Measurements from ENCODE around the gene RECQL5. TPM values are rescaled to one million over a fixed set of nuclear protein-coding genes. Genes with fewer than 3 reads are reported as not detected.

The RECQL5 gene
- polyA plus RNA-seq, 6 donors from 2014 or later, result 3.6 to 29.4 (median 16.3) TPM

DNA sequence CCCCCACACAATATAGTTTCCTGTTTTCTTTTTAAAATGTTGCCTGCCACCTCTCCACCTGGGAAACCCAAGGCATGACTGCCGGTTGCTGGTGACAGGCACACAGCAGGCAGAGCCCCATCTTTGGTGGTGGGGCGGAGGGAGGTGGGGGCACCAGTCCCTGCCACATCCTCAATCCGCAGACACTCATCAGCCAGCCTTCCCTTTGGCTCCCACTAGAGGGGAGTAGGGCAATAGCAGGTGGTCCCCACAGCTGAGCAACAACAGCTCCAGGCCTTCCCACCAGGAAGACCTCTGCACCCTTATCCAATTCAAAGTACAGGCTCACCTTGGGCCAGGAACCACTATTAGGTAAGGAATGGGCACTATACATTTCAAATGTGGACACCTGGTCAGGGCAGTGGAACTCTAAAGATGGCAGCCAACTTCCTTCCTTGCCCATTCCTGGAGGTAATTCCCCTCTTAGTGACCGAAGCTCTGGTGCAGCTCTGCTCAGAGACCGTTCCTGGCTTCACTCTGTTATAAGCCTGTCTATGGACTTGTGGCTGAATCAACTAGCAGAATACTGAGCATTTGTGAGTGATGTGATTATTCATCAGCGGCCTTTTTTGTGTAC, 13.9 kb downstream of the RECQL5 start:
- peak; percentile 40 for DNase-seq
- Mint-ChIP-seq H3K4me3 (no peak overlapping the region), H3K27ac (peak overlapping the region in 3 of 6 donors; percentile 32 to 91 (median 42)), H3K9me3 (peaks cover 0 to 1% (median 0%) of the 10 kb centered on the region in 7 donors), H3K4me1 (peaks cover 7 to 18% (median 14%) of the 10 kb centered on the region in 3 donors), H3K27me3 (no peaks in the 10 kb centered on the region), H3K36me3 (peaks cover 16 to 19% of the 10 kb centered on the region in 2 donors)
- ATAC-seq (ENCODE audit: low read depth in 2 of 2), result peak; percentile 70 to 85

DNA sequence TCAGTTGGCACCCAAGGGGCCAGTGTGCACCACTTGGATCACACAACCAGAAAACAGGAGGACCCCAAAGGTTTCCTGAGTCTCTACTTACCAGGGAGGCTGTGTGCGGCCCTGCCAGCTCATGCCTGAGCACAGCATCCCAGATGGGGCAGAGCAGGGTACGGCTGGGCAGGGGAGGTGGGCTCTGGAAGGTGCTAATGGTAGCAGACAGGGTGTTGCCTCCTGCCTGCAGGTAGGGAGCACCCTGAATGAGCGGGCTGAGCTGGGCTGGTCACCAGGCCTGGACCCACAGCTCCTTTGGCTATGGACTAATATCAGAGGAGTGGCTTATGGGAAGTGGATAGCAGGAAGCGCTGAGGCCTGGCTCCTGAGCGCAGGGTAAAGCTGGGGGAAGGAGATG, 14.6 kb downstream of the RECQL5 start:
- DNase-seq (no peak), ATAC-seq (ENCODE audit: low read depth in 2 of 2) (no peak)
- peaks cover 7 to 18% (median 14%) of the 10 kb centered on the region in 3 donors for H3K4me1 Mint-ChIP-seq
- H3K9me3 Mint-ChIP-seq, result peaks cover 0 to 2% (median 0%) of the 10 kb centered on the region in 7 donors
- no peaks in the 10 kb centered on the region for H3K27me3 Mint-ChIP-seq
- H3K27ac Mint-ChIP-seq, result peak overlapping the region in 2 of 6 donors; percentile 42 to 91
- peak overlapping the region in 1 of 8 donors; percentile 36 for H3K4me3 Mint-ChIP-seq
- H3K36me3 Mint-ChIP-seq, result peaks cover 19 to 23% of the 10 kb centered on the region in 2 donors

DNA sequence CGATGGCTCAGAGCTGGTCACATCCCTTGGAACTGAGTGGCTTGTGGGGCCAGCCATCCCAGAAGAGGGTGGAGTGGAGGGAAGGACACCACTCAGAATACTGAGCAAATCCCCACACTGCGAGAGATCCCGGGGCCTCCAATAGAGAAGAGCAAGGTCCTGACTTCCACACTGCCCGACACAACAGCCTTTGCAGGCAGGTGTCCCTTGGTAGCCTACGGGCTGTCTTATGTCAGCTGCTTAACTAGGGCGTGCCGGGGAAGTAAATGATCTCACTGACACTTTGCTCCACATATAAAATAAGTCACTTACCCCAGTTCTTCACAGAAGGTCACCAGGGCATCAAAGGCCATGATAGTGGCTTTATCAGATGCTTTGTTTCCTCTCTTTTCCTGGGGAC, 16.1 kb downstream of the RECQL5 start:
- ATAC-seq (ENCODE audit: low read depth in 2 of 2), result no peak
- Mint-ChIP-seq H3K36me3 (peaks cover 19 to 23% of the 10 kb centered on the region in 2 donors), H3K9me3 (peaks cover 0 to 2% (median 0%) of the 10 kb centered on the region in 7 donors), H3K27me3 (no peaks in the 10 kb centered on the region), H3K4me3 (no peak overlapping the region), H3K4me1 (peaks cover 14 to 29% (median 18%) of the 10 kb centered on the region in 3 donors), H3K27ac (peak overlapping the region in 1 of 6 donors; percentile 60)
- DNase-seq, result no peak

DNA sequence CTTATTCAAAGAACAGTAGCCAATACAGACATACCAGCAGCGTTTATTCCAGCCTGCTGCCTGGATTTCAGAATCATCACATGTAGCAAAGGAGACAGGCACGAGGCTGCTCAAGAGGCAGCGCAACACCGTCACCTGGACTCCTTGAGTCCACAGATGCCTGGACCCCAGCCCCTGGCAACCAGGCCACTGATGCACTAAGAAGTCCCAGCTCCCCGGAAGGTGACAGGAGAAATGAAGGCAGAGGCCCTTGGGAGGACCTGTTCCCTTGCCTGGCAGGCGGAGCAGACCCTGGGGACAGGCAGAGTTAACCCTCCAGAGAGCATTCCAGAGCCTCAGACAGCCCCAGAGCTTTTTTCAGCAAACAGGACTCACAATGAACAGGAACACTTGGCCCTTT, 17.3 kb downstream of the RECQL5 start:
- Mint-ChIP-seq H3K27me3 (no peaks in the 10 kb centered on the region), H3K9me3 (peaks cover 0 to 2% (median 0%) of the 10 kb centered on the region in 7 donors), H3K4me3 (no peak overlapping the region), H3K4me1 (peaks cover 18 to 36% (median 26%) of the 10 kb centered on the region in 3 donors), H3K27ac (no peak overlapping the region), H3K36me3 (peaks cover 19 to 23% of the 10 kb centered on the region in 2 donors)
- no peak for DNase-seq
- no peak for ATAC-seq (ENCODE audit: low read depth in 2 of 2)

DNA sequence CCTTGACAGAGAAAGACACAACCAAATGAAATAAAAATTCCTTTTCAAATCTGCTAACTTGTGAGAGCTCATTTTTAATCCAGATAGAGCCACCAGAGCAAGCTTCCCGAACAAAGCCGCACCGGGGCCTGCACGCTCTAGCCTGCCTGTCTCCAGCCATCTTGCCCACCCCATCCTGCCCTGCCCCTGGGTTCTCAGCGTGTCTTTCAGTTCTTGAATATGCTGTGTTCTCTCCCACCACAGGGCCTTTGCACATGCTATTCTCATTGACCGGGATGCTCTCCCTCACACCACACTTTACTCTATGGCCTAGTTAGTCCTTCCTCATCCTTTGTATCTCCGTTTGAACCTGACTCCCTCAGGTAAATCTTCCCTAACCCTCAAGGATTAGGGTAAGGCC, 19.0 kb downstream of the RECQL5 start:
- Mint-ChIP-seq H3K4me1 (peaks cover 11 to 25% (median 23%) of the 10 kb centered on the region in 3 donors), H3K27ac (peak overlapping the region in 2 of 6 donors; percentile 47 to 56), H3K36me3 (peaks cover 19 to 23% of the 10 kb centered on the region in 2 donors), H3K9me3 (peaks cover 0 to 2% (median 0%) of the 10 kb centered on the region in 7 donors), H3K4me3 (no peak overlapping the region), H3K27me3 (no peaks in the 10 kb centered on the region)
- DNase-seq, result no peak
- no peak for ATAC-seq (ENCODE audit: low read depth in 2 of 2)

DNA sequence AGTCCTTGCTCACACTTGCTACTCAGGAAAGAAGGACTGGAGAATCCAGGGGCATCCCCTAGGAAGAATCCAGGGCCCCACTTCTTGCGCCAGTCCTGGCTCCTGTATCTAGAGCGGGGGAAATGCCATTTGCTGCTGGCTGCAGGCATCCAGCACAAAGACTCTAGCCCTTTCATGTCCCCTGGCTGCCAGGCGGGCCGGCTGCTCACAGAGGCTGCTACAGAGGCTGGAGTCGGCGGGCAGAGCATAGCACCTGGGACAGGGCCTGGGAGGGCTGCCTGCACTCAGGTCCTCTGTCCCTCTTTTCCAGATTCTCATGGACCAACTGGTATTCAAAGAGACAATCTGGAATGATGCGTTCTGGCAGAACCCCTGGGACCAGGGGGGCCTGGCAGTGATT, 19.9 kb downstream of the RECQL5 start:
- ATAC-seq (ENCODE audit: low read depth in 2 of 2), result no peak
- peaks cover 19 to 23% of the 10 kb centered on the region in 2 donors for H3K36me3 Mint-ChIP-seq
- peak overlapping the region in 1 of 8 donors; percentile 15 for H3K4me3 Mint-ChIP-seq
- no peak for DNase-seq
- H3K27me3 Mint-ChIP-seq, result no peaks in the 10 kb centered on the region
- H3K4me1 Mint-ChIP-seq, result peaks cover 4 to 19% (median 19%) of the 10 kb centered on the region in 3 donors
- peaks cover 0 to 2% (median 0%) of the 10 kb centered on the region in 7 donors for H3K9me3 Mint-ChIP-seq
- H3K27ac Mint-ChIP-seq, result peak overlapping the region in 2 of 6 donors; percentile 76 to 79

DNA sequence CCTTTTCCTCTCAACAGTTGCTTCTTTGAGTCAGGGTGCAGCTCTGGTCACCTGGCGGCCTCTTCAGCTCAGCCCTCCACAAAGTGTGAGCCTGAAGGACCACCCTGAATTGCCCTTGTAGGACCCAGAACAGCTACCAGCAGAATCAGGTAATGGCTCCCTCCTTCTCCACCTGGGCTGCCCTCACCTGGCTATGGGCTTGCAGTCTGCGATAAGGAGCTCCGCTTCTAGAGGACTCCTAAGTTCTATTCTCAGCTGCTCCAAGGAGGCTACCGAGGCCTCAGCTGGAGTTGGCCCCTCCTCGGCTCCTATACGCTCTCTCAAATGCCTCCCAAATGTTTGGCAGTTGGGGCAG, 20.3 kb downstream of the RECQL5 start:
- DNase-seq (no peak), ATAC-seq (ENCODE audit: low read depth in 2 of 2) (no peak)
- H3K4me1 Mint-ChIP-seq, result peaks cover 4 to 19% (median 19%) of the 10 kb centered on the region in 3 donors
- peak overlapping the region in 4 of 6 donors; percentile 54 to 81 (median 78) for H3K27ac Mint-ChIP-seq
- H3K36me3 Mint-ChIP-seq, result peaks cover 19 to 23% of the 10 kb centered on the region in 2 donors
- no peaks in the 10 kb centered on the region for H3K27me3 Mint-ChIP-seq
- peaks cover 0 to 2% (median 0%) of the 10 kb centered on the region in 7 donors for H3K9me3 Mint-ChIP-seq
- H3K4me3 Mint-ChIP-seq, result no peak overlapping the region

DNA sequence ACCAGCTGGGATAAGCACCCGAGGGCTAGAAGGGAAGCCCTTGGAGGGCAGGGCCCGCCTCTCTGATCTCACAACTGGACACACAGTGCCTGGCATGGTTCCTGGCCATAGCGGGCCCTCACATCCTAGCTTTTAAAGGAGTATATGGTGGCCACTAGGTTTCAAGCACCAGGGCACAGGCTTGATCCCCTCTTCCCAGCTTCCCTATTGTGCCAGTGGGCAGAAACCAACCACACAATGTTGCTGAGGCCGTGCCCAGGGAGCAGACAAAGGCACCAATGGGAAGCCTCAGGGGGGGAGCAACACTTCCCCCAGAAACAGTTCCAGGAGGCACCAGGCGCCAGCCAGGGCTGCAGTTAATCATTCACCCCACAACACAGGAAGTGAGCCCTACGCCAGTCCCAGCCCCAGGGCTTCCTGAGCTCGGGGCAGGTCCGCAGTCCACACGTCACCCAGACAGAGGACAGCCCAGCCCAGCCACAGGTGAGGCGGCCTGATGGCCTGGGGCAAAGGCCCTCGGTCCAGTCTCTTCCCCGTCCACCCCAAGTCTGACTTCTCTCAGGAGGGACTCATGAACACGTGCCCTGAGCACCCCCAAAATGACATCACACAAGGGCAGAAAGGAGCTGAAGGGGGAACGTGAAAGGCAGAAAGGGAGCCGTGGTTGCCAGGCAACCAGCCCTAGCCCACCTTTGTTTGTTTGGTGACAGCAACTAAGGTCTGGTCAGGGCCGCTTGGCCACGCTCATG, 20.9 kb downstream of the RECQL5 start:
- Mint-ChIP-seq H3K27me3 (no peaks in the 10 kb centered on the region), H3K4me3 (peak overlapping the region in 3 of 8 donors; percentile 34 to 76 (median 39)), H3K9me3 (peaks cover 0 to 2% (median 0%) of the 10 kb centered on the region in 7 donors), H3K27ac (peak overlapping the region; percentile 54 to 91 (median 84)), H3K4me1 (peaks cover 4 to 19% (median 19%) of the 10 kb centered on the region in 3 donors), H3K36me3 (peaks cover 19 to 23% of the 10 kb centered on the region in 2 donors)
- peak; percentile 94 for ATAC-seq (ENCODE audit: low read depth in 2 of 2)
- DNase-seq, result peak; percentile 13

DNA sequence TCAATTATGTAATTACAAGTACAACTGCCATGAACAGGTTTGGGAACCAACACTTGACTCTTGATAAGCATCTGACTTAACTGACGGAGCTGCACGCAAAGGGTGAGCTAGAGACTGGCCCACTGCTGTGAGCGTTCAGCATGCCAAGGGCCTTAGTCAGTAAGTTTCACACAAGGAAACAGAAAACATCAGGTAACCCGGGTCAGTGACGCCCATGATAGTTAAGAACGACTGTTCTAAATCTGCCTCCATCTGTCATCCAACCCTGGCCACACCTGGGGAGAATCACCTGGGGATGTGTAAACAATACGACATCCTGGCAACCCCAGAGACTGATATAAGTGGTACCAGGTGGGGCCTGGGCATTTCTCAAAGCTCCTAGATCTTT, 21.5 kb downstream of the RECQL5 start:
- H3K36me3 Mint-ChIP-seq, result peaks cover 14 to 17% of the 10 kb centered on the region in 2 donors
- no peak for ATAC-seq (ENCODE audit: low read depth in 2 of 2)

DNA sequence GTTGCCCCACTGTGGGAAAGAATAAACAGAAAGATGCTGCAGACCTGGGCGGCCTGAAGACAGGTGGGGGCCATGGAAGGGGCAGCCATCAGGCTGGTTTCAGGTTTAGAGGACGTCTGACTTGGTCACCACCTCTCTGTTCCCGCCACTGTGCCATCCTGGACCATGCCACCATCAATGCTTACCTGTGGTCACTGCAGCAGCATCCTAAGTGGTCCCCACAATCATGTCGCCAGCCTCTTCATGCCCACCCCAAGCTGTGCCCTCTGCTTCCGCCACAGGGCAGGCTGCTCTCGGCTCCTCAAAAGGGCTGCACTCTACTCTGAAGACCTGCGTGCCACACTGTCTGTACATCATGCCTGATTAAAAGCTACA, 23.3 kb downstream of the RECQL5 start:
- Mint-ChIP-seq H3K4me1 (peaks cover 4 to 19% (median 19%) of the 10 kb centered on the region in 3 donors), H3K4me3 (no peak overlapping the region), H3K36me3 (peaks cover 5 to 7% of the 10 kb centered on the region in 2 donors), H3K27ac (peak overlapping the region in 1 of 6 donors; percentile 64), H3K27me3 (no peaks in the 10 kb centered on the region), H3K9me3 (peaks cover 0 to 2% (median 0%) of the 10 kb centered on the region in 7 donors)
- ATAC-seq (ENCODE audit: low read depth in 2 of 2) (no peak), DNase-seq (no peak)

More for the DNA sequence above, 21.5 kb downstream of the RECQL5 start:
- DNase-seq, result no peak
- Mint-ChIP-seq H3K27ac (peak overlapping the region in 4 of 6 donors; percentile 63 to 91 (median 84)), H3K27me3 (no peaks in the 10 kb centered on the region), H3K4me3 (peak overlapping the region in 2 of 8 donors; percentile 34 to 76), H3K9me3 (peaks cover 0 to 2% (median 0%) of the 10 kb centered on the region in 7 donors), H3K4me1 (peaks cover 4 to 19% (median 19%) of the 10 kb centered on the region in 3 donors)

DNA sequence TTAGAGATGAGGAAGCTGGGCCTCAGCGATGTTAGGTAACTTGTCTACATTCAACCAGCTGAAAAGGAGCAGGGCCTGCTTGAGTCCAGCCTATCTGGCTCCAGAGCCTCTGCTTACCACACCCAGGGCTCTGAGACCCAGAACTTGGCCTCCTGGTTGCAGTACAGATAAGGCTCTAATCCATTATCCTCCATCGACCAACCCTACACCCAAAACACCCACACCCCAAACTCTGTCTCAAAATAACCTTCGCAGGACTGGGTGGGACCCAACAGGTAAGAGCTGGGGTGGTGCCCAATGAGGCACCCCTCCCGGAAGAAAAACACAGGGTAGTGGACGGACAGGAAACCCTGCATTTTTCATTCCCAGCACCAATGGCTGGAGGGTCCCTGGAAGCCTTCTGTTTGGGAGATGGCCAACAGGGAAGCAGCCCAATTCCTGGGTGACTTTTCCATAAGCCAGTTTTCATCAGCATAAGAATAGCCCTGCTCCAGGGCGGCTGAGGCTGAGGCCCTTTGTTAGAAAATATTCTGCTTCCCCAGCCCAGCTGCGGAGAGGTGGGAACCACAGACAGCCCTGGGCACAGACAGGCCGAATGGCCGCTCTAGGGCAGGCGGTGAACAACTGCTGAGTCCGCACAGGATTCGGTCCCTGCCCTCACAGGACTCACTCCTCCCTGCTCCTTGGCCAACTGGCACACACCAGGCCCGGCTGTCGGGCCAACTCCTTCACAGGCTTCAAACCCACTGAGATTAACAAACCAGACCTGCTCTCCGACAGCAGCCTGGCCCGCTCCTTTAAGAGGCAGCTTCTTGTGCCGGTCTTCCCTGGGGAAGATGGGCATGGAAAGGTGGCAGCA, 23.9 kb downstream of the RECQL5 start:
- Mint-ChIP-seq H3K36me3 (peaks cover 3% of the 10 kb centered on the region in 2 donors), H3K9me3 (peaks cover 0 to under 1% (median 0%) of the 10 kb centered on the region in 7 donors), H3K4me1 (peaks cover 4 to 19% (median 19%) of the 10 kb centered on the region in 3 donors), H3K4me3 (no peak overlapping the region), H3K27me3 (no peaks in the 10 kb centered on the region), H3K27ac (no peak overlapping the region)
- no peak for ATAC-seq (ENCODE audit: low read depth in 2 of 2)
- no peak for DNase-seq

DNA sequence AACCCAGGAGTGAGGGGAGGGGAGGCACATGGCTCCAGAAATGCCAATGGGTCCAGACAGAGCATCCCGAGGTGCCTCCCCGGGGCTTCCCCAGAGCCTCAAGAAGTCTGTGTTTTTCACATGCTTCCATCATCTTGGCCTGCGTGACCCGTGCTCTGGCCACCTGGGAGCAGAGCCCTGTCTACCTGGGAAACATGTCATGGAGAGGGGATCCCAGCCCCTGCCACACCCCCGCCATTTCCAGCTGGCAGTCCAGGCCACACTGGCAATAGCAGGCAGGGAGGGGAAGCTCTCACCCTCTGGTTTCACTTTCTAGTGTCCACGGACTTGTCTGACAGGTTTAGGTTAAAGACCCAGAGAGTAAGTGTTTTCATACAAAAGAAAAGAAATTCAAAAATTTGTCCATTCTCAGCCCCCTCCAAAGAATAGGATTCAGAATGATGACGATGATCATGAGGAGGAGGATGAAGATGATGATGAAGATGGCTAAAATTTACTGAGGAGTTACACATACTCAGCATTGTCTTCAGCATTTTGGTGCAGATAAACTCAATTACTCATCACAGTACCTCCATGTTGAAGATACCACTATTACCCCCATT, 24.7 kb downstream of the RECQL5 start:
- no peaks in the 10 kb centered on the region for H3K36me3 Mint-ChIP-seq
- H3K9me3 Mint-ChIP-seq, result no peaks in the 10 kb centered on the region
- peaks cover 4 to 19% (median 19%) of the 10 kb centered on the region in 3 donors for H3K4me1 Mint-ChIP-seq
- no peak overlapping the region for H3K4me3 Mint-ChIP-seq
- ATAC-seq (ENCODE audit: low read depth in 2 of 2), result no peak
- H3K27ac Mint-ChIP-seq, result no peak overlapping the region
- DNase-seq, result no peak
- H3K27me3 Mint-ChIP-seq, result no peaks in the 10 kb centered on the region

All from naive B cell (primary cell).